Natural killer cell (primary cell): Measurements from ENCODE around the gene C1orf21. TPM values are rescaled to one million over a fixed set of nuclear protein-coding genes. Genes with fewer than 3 reads are reported as not detected.

Experiments
- ATAC-seq, 3 donors: fragments of 150-1000 bp in 2 of 3; fragments of 200-7000 bp in 1 of 3; cut with Tn5 transposase; 1 replicate in 1 of 3; 2 replicates in 2 of 3; pipeline ENCODE4 v1.10.0; 2021; ENCODE audit warnings: mild to moderate bottlenecking in 2 of 3, moderate library complexity in 2 of 3
- DNase-seq, 2 donors: peaks; one replicate each; pipeline versions ENCODE4 v3.0.0 to v3.0.0-alpha.2; 2013 to 2021; ENCODE audit warnings: mixed read lengths in 1 of 2
- H3K27ac ChIP-seq: one replicate; pipeline ENCODE4 v1.5.1; 2013; ENCODE audit warnings: mild to moderate bottlenecking, low read length
- H3K27me3 ChIP-seq: one replicate; pipeline ENCODE4 v1.6.1; 2013; ENCODE audit warnings: low read length; ENCODE audit not compliant: control insufficient read depth, insufficient read depth
- H3K36me3 ChIP-seq: one replicate; pipeline ENCODE4 v1.6.1; 2013; ENCODE audit warnings: low read length; ENCODE audit not compliant: control insufficient read depth, insufficient read depth
- H3K4me1 ChIP-seq: one replicate; pipeline ENCODE4 v1.6.1; 2013; ENCODE audit warnings: low read length; ENCODE audit not compliant: control insufficient read depth, insufficient read depth
- H3K4me3 ChIP-seq: one replicate; pipeline ENCODE4 v1.5.1; 2013; ENCODE audit warnings: low read length
- H3K9me3 ChIP-seq: one replicate; pipeline ENCODE4 v1.6.1; 2013; ENCODE audit warnings: low read length; ENCODE audit not compliant: control insufficient read depth, insufficient read depth
- H3K27ac Mint-ChIP-seq, 2 donors: one replicate each; pipeline ENCODE4 v1.8.0; 2022; ENCODE audit warnings: mild to moderate bottlenecking in 2 of 2, mixed read lengths in 2 of 2, moderate library complexity in 1 of 2
- H3K27me3 Mint-ChIP-seq, 2 donors: one replicate each; pipeline ENCODE4 v1.8.0; 2022; ENCODE audit warnings: low read depth in 2 of 2, mixed read lengths in 2 of 2
- H3K36me3 Mint-ChIP-seq: one replicate; pipeline ENCODE4 v1.8.0; 2022; ENCODE audit warnings: mixed read lengths
- H3K4me1 Mint-ChIP-seq, 2 donors: one replicate each; pipeline ENCODE4 v1.8.0; 2022; ENCODE audit warnings: mixed read lengths in 2 of 2
- H3K4me3 Mint-ChIP-seq: one replicate; pipeline ENCODE4 v1.8.0; 2022; ENCODE audit warnings: mild to moderate bottlenecking, moderate library complexity, mixed read lengths
- H3K9me3 Mint-ChIP-seq, 2 donors: one replicate each; pipeline ENCODE4 v1.8.0; 2022; ENCODE audit warnings: mixed read lengths in 2 of 2
- WGBS: methylation state at CpG from one replicate; pipeline ENCODE4 v1.1.7; 2013; ENCODE audit warnings: missing lambda C conversion rate; ENCODE audit not compliant: insufficient coverage; 5-methylcytosine and 5-hydroxymethylcytosine counted together
- intact Hi-C: fragments of 100-400 bp; cut with micrococcal nuclease; formaldehyde crosslinking; loops from one replicate; pipeline ENCODE4 v1.14.2; 2022
- total RNA-seq, 4 donors: library from RNA; stranded (reverse); fragments of 120-200 nt in 1 of 4; gene quantifications; one replicate each; pipeline versions ENCODE4 v1.2.3 to v1.2.4, GENCODE V29; 2013 to 2022
- TF ChIP-seq, protein P1 (sequence below): fragments of 200-600 bp; IDR thresholded peaks from one replicate; pipeline ENCODE4 v1.8.0; 2022; ENCODE audit warnings: antibody characterized with exemption

The C1orf21 gene
- total RNA-seq, 3 donors from 2014 or later (not counting 1 experiment from before 2014, with no cell fraction given), result 84.3 to 111 (median 88.3) TPM

DNA sequence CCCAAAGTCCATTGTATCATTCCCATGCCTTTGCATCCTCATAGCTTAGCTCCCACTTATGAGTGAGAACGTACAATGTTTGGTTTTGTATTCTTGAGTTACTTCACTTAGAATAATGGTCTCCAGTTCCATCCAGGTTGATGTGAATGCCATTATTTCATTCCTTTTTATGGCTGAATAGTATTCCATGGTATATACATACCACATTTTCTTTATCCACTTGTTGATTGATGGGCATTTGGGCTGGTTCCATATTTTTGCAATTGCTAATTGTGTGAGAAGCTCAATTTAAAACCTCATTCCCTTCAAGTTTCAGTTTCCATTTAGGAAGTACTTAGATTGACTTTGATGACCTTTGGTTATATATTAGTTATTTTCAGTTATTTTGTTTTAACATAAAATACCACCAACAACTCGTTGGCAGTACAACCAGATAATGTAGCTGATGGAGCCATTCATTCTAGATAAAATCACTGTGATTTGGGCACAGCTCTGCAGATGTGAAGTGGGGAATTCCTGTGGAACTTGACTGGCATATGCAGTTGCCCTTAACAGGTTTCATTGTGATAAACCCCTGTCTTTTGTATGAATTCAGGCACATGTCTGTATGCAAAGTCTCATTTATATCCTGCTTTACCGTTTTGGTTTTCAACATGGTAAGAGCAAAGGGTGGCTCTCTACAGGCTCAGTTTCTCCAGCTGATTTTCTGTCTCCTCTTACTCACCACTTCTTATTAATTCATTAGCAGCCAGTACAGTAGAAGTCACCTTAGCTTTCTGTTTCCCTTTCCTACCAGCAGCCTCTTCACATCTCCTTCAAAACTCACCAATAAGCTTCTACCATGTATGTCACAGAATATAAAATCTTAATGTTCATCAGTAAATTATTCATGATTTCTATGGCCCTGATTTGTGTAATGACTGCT is 170.9 kb downstream of the C1orf21 start:
- no peaks in the 10 kb centered on the region for H3K36me3 ChIP-seq
- H3K27ac Mint-ChIP-seq, result peak overlapping the region; percentile 65 to 78
- no peaks in the 10 kb centered on the region for H3K9me3 ChIP-seq
- H3K27ac ChIP-seq, result no peak overlapping the region
- H3K4me3 ChIP-seq, result no peak overlapping the region
- intact Hi-C loops, result no loop called here
- H3K27me3 Mint-ChIP-seq, result no peaks in the 10 kb centered on the region
- peaks cover 3% of the 10 kb centered on the region for H3K4me1 ChIP-seq
- 65% methylated on average over 2 of the region's 3 CpGs for WGBS
- H3K4me1 Mint-ChIP-seq, result peaks cover 85 to 90% of the 10 kb centered on the region in 2 donors
- TF ChIP-seq, protein P1, sequence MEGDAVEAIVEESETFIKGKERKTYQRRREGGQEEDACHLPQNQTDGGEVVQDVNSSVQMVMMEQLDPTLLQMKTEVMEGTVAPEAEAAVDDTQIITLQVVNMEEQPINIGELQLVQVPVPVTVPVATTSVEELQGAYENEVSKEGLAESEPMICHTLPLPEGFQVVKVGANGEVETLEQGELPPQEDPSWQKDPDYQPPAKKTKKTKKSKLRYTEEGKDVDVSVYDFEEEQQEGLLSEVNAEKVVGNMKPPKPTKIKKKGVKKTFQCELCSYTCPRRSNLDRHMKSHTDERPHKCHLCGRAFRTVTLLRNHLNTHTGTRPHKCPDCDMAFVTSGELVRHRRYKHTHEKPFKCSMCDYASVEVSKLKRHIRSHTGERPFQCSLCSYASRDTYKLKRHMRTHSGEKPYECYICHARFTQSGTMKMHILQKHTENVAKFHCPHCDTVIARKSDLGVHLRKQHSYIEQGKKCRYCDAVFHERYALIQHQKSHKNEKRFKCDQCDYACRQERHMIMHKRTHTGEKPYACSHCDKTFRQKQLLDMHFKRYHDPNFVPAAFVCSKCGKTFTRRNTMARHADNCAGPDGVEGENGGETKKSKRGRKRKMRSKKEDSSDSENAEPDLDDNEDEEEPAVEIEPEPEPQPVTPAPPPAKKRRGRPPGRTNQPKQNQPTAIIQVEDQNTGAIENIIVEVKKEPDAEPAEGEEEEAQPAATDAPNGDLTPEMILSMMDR, result no peak
- H3K9me3 Mint-ChIP-seq, result no peaks in the 10 kb centered on the region
- no peak for DNase-seq
- ATAC-seq, result peak in 2 of 3 donors; percentile 30 to 57
- H3K27me3 ChIP-seq, result no peaks in the 10 kb centered on the region
- H3K36me3 Mint-ChIP-seq, result no peaks in the 10 kb centered on the region
- no peak overlapping the region for H3K4me3 Mint-ChIP-seq

DNA sequence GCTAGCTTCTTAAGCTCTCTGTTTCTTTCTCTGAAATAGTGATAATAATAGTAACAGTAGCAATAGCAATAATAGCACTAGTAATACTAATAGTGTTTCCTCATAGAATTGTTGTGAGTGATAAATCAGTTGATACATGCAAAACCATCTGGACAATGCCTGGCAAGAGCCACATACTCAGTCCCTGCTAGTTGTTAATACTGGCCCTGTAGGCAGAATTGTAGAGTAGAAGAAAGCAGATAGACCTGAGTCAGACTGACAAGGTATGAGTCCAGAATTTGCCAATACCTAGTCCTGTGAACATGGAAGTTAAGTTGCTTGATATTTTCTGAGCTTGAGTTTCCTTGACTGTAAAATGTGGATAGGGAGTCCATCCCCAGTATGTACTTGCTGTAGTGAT is 171.9 kb downstream of the C1orf21 start:
- no peaks in the 10 kb centered on the region for H3K27me3 ChIP-seq
- peaks cover 3% of the 10 kb centered on the region for H3K4me1 ChIP-seq
- Mint-ChIP-seq H3K27me3 (no peaks in the 10 kb centered on the region), H3K27ac (peak overlapping the region; percentile 70 to 78), H3K4me3 (no peak overlapping the region), H3K4me1 (peaks cover 86 to 96% of the 10 kb centered on the region in 2 donors), H3K36me3 (no peaks in the 10 kb centered on the region), H3K9me3 (no peaks in the 10 kb centered on the region)
- H3K9me3 ChIP-seq, result no peaks in the 10 kb centered on the region
- ATAC-seq (no peak), DNase-seq (no peak)
- TF ChIP-seq, protein P1, result no peak
- H3K27ac ChIP-seq, result no peak overlapping the region
- no peaks in the 10 kb centered on the region for H3K36me3 ChIP-seq
- intact Hi-C loops, result no loop called here
- H3K4me3 ChIP-seq, result no peak overlapping the region

GRCh38 chr1:184559117-184559713 is 172.4 kb downstream of the C1orf21 start:
- H3K27ac ChIP-seq, result no peak overlapping the region
- DNase-seq, result no peak
- TF ChIP-seq, protein P1, result no peak
- Mint-ChIP-seq H3K4me1 (peaks cover 83 to 93% of the 10 kb centered on the region in 2 donors), H3K4me3 (no peak overlapping the region), H3K27me3 (no peaks in the 10 kb centered on the region), H3K36me3 (no peaks in the 10 kb centered on the region), H3K9me3 (no peaks in the 10 kb centered on the region), H3K27ac (peak overlapping the region; percentile 70 to 78)
- peaks cover 3% of the 10 kb centered on the region for H3K4me1 ChIP-seq
- no peaks in the 10 kb centered on the region for H3K9me3 ChIP-seq
- intact Hi-C loops, result no loop called here
- ATAC-seq, result no peak
- no peak overlapping the region for H3K4me3 ChIP-seq
- WGBS, result 100% methylated on average over 1 of the region's 1 CpG
- H3K36me3 ChIP-seq, result no peaks in the 10 kb centered on the region
- H3K27me3 ChIP-seq, result no peaks in the 10 kb centered on the region
